Endothelial cell of umbilical vein (primary cell): ENCODE data around the gene REPS1. TPM values are rescaled to one million over a fixed set of nuclear protein-coding genes. Genes with fewer than 3 reads are reported as not detected.

Experiments
- BruUV-seq: library from RNA; stranded (reverse); fragments of 400-500 nt; replicated peaks from 2 replicates; lab custom pipeline; 2021; lab: Mats Ljungman, UMichigan
- CTCF ChIA-PET: fragments of 300-600, 350-600 bp; sonication (Branson Sonifier 250); formaldehyde crosslinking; loops from one replicate; lab custom pipeline; 2021; ENCODE audit warnings: antibody characterized with exemption, inconsistent platforms; lab: Charles Lee
- POLR2A ChIA-PET: fragments of 300-600, 350-600 bp; sonication (Branson Sonifier 250); formaldehyde crosslinking; loops from one replicate; lab custom pipeline; 2021; ENCODE audit warnings: antibody characterized with exemption, inconsistent platforms; lab: Charles Lee
- DNase-seq: peaks from one replicate; pipeline ENCODE4 v3.0.0-alpha.2; 2011; ENCODE audit warnings: low read depth, low spot score
- FAIRE-seq: peaks from 2 replicates; lab custom pipeline; 2011; peaks lifted over from hg19 to GRCh38; lab: Jason Lieb, UNC
- H2AFZ ChIP-seq: 2 replicates; pipeline ENCODE4 v1.6.0; 2012; ENCODE audit warnings: low read depth, low read length, control low read depth, inconsistent platforms
- H3K27ac ChIP-seq: 2 replicates; pipeline ENCODE4 v1.5.1; 2011; ENCODE audit warnings: low read depth, mild to moderate bottlenecking, control low read depth, low read length, moderate library complexity; ENCODE audit not compliant: insufficient read depth
- H3K27me3 ChIP-seq, 2 experiments: 2 replicates each; pipeline versions ENCODE4 v1.6.0 to v1.6.1; 2011; ENCODE audit warnings: low read length in 2 of 2, mixed read lengths in 1 of 2; ENCODE audit not compliant: control insufficient read depth in 2 of 2, insufficient read depth in 2 of 2
- H3K36me3 ChIP-seq, 2 experiments: 2 replicates in 1 of 2; 3 replicates in 1 of 2; pipeline ENCODE4 v1.5.1; 2011; ENCODE audit warnings: low read length in 2 of 2, mild to moderate bottlenecking in 1 of 2, moderate library complexity in 1 of 2; ENCODE audit not compliant: control insufficient read depth in 2 of 2, insufficient read depth in 2 of 2; ENCODE audit errors: extremely low read depth in 1 of 2
- H3K4me1 ChIP-seq: 3 replicates; pipeline ENCODE4 v1.5.1; 2011; ENCODE audit warnings: mild to moderate bottlenecking, low read length; ENCODE audit not compliant: control insufficient read depth, insufficient read depth; ENCODE audit errors: extremely low read depth
- H3K4me2 ChIP-seq: 2 replicates; pipeline ENCODE4 v1.6.1; 2011; ENCODE audit warnings: low read length, control low read depth, mixed read lengths; ENCODE audit not compliant: insufficient read depth
- H3K4me3 ChIP-seq, 3 experiments: fragments of 200-600 bp in 1 of 3; sonication (generic), shearing (Covaris generic) in 1 of 3; replicated peaks in 1 of 3; 2 replicates each; pipeline ENCODE4 v1.5.1; 2011 to 2016; ENCODE audit warnings: control low read depth in 3 of 3, low read length in 3 of 3, mild to moderate bottlenecking in 2 of 3, inconsistent platforms in 1 of 3, low read depth in 1 of 3, moderate library complexity in 1 of 3; ENCODE audit not compliant: insufficient read depth in 1 of 3
- H3K79me2 ChIP-seq: 2 replicates; pipeline ENCODE4 v1.6.0; 2012; ENCODE audit warnings: low read length, inconsistent platforms; ENCODE audit not compliant: control insufficient read depth, insufficient read depth
- H3K9ac ChIP-seq: replicated peaks from 2 replicates; pipeline ENCODE3; 2011; ENCODE audit warnings: low read length, control low read depth; ENCODE audit not compliant: insufficient read depth; ENCODE audit errors: extremely low read depth
- H3K9me1 ChIP-seq: replicated peaks from 3 replicates; pipeline ENCODE4 v1.6.0; 2011; ENCODE audit warnings: mild to moderate bottlenecking, low read length; ENCODE audit not compliant: control insufficient read depth, insufficient read depth; ENCODE audit errors: extremely low read depth
- H3K9me3 ChIP-seq: replicated peaks from 2 replicates; pipeline ENCODE4 v1.5.1; 2012; ENCODE audit warnings: low read length, inconsistent platforms; ENCODE audit not compliant: control insufficient read depth, insufficient read depth
- H4K20me1 ChIP-seq: replicated peaks from 2 replicates; pipeline ENCODE3; 2011; ENCODE audit warnings: mild to moderate bottlenecking, low read length; ENCODE audit not compliant: control insufficient read depth, insufficient read depth; ENCODE audit errors: extremely low read depth
- GATA2 ChIP-seq: IDR thresholded peaks from 2 replicates; pipeline ENCODE4 v1.7.0; 2011; ENCODE audit warnings: low read depth, mild to moderate bottlenecking, moderate library complexity, mixed read lengths, low read length; ENCODE audit not compliant: insufficient read length, insufficient read depth
- JUN ChIP-seq: IDR thresholded peaks from 2 replicates; pipeline ENCODE4 v1.6.1; 2011; ENCODE audit warnings: borderline replicate concordance, low read depth; ENCODE audit not compliant: insufficient read length, insufficient read depth
- MYC ChIP-seq: IDR thresholded peaks from one replicate; pipeline ENCODE4 v1.6.1; 2011; ENCODE audit warnings: mild to moderate bottlenecking, low read depth, low read length
- POLR2A ChIP-seq: IDR thresholded peaks from 2 replicates; pipeline ENCODE4 v1.6.1; 2012; ENCODE audit warnings: low read depth, mild to moderate bottlenecking, control low read depth, low read length
- POLR2AphosphoS5 ChIP-seq: IDR thresholded peaks from 2 replicates; pipeline ENCODE4 v1.6.1; 2012; ENCODE audit warnings: low read depth, mild to moderate bottlenecking, control low read depth, low read length, moderate library complexity; ENCODE audit not compliant: insufficient read depth
- dilution Hi-C: fragments of 300-500 bp; cut with MboI; formaldehyde crosslinking; loops from one replicate; pipeline ENCODE4 v1.15.0; 2019; ENCODE audit warnings: low sequenced_read_pairs; ENCODE audit not compliant: extremely low pct_ligation_motif_present
- intact Hi-C: fragments of 100-400 bp; cut with micrococcal nuclease; formaldehyde crosslinking; loops from one replicate; pipeline ENCODE4 v1.10.0; 2022
- polyA plus RNA-seq, 4 experiments: library from polyadenylated mRNA; depleted of rRNA in 3 of 4; stranded (reverse) in 3 of 4; unstranded in 1 of 4; fragments of >200 nt; gene quantifications; 2 replicates each; pipeline versions ENCODE4 v1.2.1 to v1.2.3, GENCODE V29; 2011 to 2012; ENCODE audit warnings: missing spikeins in 1 of 4
- total RNA-seq: library from RNA; stranded (reverse); gene quantifications from 2 replicates; pipeline ENCODE4 v1.2.3, GENCODE V29; 2021
- TF ChIP-seq, protein P1 (sequence below): IDR thresholded peaks from 2 replicates; pipeline ENCODE4 v1.6.1; 2011; ENCODE audit not compliant: insufficient read depth, insufficient read length
- TF ChIP-seq, protein P2 (sequence below), 2 donors: IDR thresholded peaks; 1 replicate in 1 of 2; 2 replicates in 1 of 2; pipeline ENCODE4 v1.5.1; 2011; ENCODE audit warnings: low read length in 2 of 2, mild to moderate bottlenecking in 2 of 2, moderate library complexity in 2 of 2, control low read depth in 1 of 2, inconsistent platforms in 1 of 2, low read depth in 1 of 2; ENCODE audit not compliant: insufficient read depth in 1 of 2; ENCODE audit errors: extremely low read depth in 1 of 2

The REPS1 gene
- total and polyA plus RNA-seq, 2 donors (not counting 3 experiments of a cell fraction or from before 2014, with no cell fraction given) = 20.6 to 35.0 TPM

DNA sequence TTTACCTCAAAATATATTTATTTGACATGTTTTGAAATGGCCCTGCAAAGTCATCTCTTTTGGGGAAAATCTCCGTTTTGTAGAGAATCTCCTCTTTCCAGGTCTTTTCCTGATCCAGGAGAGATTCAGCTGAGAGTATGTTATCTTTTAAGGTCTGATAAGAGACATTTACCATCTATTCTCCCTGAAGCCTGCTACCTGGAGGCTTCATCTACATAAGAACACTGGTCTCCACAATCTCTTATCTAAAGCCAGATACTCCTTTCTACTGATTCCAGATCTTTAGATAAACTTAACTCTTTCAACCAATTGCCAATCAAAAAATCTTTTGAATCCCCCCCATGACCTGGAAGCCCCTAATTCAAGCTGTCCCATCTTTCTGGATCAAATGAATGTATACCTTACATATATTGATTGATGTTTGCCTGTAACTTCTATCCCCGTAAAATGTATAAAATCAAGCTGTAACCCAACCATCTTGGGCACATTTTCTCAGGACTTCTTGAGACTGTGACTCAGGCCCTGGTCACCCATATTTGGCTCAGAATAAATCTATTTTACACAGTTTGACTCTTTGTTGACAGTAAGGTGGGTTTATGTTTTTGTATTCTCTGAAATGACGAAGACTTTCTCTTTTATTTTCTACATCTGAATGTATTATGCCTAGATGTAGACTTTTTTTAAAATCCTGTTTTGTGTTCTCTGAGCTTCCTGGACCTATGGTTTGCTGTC is 96.6 kb downstream of the REPS1 start:
- ChIA-PET CTCF (no interaction called here), POLR2A (no interaction called here)
- Histone ChIP-seq H3K79me2 (no peaks in the 10 kb centered on the region), H4K20me1 (no peaks in the 10 kb centered on the region), H3K4me3 (no peak overlapping the region), H3K4me1 (no peaks in the 10 kb centered on the region), H3K9me1 (no peaks in the 10 kb centered on the region), H2AFZ (no peak overlapping the region), H3K4me2 (no peak overlapping the region), H3K27me3 (no peaks in the 10 kb centered on the region), H3K27ac (no peak overlapping the region), H3K9ac (no peak overlapping the region), H3K36me3 (no peaks in the 10 kb centered on the region), H3K9me3 (no peaks in the 10 kb centered on the region)
- no TSS peak for BruUV-seq
- intact Hi-C loops = loop anchor here (5.0 kb wide), 1 partner anchor 96 kb away; the partner anchor contains the start of gene REPS1
- DNase-seq (no peak), FAIRE-seq (no peak)
- TF ChIP-seq GATA2 (no peak), POLR2AphosphoS5 (no peak), POLR2A (no peak), MYC (no peak), JUN (no peak)
- TF ChIP-seq, protein P1, sequence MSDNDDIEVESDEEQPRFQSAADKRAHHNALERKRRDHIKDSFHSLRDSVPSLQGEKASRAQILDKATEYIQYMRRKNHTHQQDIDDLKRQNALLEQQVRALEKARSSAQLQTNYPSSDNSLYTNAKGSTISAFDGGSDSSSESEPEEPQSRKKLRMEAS = no peak
- TF ChIP-seq, protein P2, sequence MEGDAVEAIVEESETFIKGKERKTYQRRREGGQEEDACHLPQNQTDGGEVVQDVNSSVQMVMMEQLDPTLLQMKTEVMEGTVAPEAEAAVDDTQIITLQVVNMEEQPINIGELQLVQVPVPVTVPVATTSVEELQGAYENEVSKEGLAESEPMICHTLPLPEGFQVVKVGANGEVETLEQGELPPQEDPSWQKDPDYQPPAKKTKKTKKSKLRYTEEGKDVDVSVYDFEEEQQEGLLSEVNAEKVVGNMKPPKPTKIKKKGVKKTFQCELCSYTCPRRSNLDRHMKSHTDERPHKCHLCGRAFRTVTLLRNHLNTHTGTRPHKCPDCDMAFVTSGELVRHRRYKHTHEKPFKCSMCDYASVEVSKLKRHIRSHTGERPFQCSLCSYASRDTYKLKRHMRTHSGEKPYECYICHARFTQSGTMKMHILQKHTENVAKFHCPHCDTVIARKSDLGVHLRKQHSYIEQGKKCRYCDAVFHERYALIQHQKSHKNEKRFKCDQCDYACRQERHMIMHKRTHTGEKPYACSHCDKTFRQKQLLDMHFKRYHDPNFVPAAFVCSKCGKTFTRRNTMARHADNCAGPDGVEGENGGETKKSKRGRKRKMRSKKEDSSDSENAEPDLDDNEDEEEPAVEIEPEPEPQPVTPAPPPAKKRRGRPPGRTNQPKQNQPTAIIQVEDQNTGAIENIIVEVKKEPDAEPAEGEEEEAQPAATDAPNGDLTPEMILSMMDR (IDR thresholded peaks at IDR 0.05; ENCODE audit: extremely low read depth in 1 of 2, insufficient read depth in 1 of 2, low read depth in 1 of 2, low read length in 2 of 2) = no peak
- dilution Hi-C loops = no loop called here
